ENCODE results near the gene PLEKHG3.

DNA sequence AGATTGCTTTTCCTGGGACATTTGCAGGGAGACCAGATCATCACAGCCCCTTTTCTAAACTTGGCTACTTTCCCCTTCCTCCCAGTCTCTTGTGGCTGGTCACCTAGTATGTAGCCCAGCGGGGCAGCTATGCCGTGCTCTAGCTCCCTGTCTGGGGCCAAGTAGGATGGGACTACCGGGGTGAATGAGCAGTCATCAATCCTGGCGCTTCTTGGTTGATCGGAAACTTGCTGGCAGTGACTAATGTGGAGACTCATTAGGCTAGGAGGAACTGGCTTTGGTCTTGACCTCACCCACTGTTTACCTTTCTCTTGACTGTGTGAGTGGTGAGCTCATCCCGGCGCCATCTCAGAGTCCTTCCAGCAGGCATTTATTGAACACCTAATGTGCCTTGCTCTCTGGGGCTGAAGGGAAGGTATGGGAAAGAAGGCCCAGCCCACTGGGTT is 15.9 kb downstream of the PLEKHG3 start:
- TF ChIP-seq ELF4 (IDR thresholded peaks at IDR 0.05), result no peak
- no peak for TF ChIP-seq FOXM1 (IDR thresholded peaks at IDR 0.05; ENCODE audit: borderline replicate concordance)
- no peak for TF ChIP-seq FOXA1 (IDR thresholded peaks at IDR 0.05)
- no peak for TF ChIP-seq ZNF384 (IDR thresholded peaks at IDR 0.05)
- TF ChIP-seq ARNT (IDR thresholded peaks at IDR 0.05), result no peak
- TF ChIP-seq SP1 (IDR thresholded peaks at IDR 0.05), result no peak
- TF ChIP-seq BHLHE40 (IDR thresholded peaks at IDR 0.05; ENCODE audit: borderline replicate concordance), result no peak
- no peak for TF ChIP-seq TARDBP (IDR thresholded peaks at IDR 0.05)
- no peak for TF ChIP-seq CTBP1 (IDR thresholded peaks at IDR 0.05; ENCODE audit: borderline replicate concordance)
